Fibroblast of upper back skin (primary cell): Measurements from ENCODE around the gene ARF1.

Experiments used
- DNase-seq: peaks from one replicate; pipeline ENCODE4 v3.0.0-alpha.2; 2013

The ARF1 gene

DNA sequence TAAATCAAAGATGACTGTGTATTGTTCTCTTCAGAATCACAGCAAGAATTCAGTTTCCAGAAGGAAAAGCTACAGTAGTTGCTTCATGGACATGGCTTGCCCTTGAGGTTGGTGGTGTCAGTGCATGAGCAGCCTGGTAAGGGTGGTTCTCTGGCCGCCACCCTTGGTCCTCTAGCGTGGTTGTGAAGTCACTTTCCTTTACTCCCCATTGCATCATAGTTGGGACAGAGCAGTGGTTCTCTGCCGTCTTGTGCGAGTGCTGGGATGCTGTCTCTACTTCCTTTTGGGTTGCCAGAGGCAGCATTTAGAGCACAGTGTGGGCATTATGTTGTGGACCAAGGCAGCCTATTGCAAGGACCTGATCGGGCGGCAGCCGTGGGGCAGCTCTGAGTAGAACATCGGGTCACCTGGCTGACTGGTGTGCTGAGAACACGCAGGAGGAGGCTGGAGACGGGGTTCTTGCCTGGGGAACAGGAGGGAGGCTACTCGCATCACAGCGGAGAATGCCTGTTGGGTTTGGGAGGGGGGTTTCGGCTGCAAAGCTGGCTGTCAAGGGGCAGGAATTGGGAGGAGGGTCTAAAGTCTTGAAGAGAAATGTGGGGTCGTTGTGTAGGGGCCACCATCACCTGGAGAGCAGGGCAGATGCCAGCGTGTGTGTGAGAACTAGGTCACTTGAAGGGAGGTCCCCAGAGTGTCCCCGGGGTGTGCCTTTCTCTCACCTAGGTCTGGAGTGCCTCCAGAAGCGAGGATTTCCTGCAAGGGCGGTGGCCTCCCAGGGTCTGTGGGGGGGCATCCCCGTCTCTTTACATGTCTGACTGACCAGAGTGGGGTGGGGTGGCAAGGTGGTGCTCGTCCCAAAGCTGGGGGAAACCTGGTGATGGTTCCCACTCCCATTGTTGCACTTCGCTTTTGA lies 6.3 kb downstream of the ARF1 start:
- DNase-seq, result no peak

DNA sequence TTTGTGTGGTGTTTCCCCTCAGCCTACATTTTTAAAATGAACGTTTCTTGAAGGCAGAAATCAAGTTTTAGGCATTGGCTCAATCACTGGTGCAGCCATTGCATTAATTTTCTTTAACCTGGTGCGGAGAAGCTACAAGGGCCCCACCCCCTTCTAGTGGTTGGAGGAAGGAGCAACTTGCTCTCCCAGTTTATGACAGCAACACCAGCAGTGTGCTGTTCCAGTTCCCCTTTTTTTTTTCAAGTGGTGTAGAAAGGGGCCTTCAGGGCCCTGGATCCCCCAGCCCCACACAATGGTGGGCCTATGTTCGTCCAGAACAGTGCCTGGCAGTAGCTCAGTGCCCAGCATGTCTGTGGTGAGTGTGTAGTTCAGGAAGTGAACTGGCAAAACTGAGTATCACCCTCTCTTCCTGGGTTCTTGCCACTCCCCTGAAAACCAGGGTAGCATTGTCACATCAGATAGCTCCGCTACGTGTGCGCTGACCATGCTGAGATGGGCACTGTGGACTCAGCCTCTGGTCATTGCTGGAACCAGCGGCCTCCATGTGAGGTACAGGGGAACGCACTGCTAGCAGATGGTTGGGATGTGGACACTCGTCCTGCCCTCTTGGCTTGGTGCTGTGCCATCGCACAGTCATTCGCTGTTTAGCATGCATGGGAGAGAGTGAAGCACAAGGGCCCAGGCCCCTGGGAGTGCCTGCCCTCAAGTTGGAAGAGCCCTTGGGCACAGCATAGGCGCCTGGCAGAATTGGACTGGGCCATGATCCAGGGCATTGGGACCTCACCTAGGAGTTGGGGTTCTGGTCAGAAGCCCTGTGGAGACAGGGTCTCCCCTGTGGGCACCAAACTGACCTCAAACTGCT lies 7.2 kb downstream of the ARF1 start:
- no peak for DNase-seq

GRCh38 chr1:228090613-228091081 lies 8.1 kb downstream of the ARF1 start:
- no peak for DNase-seq

- no peak for DNase-seq
Measured at GRCh38 chr1:228091084-228091483, 8.6 kb downstream of the ARF1 start.

DNA sequence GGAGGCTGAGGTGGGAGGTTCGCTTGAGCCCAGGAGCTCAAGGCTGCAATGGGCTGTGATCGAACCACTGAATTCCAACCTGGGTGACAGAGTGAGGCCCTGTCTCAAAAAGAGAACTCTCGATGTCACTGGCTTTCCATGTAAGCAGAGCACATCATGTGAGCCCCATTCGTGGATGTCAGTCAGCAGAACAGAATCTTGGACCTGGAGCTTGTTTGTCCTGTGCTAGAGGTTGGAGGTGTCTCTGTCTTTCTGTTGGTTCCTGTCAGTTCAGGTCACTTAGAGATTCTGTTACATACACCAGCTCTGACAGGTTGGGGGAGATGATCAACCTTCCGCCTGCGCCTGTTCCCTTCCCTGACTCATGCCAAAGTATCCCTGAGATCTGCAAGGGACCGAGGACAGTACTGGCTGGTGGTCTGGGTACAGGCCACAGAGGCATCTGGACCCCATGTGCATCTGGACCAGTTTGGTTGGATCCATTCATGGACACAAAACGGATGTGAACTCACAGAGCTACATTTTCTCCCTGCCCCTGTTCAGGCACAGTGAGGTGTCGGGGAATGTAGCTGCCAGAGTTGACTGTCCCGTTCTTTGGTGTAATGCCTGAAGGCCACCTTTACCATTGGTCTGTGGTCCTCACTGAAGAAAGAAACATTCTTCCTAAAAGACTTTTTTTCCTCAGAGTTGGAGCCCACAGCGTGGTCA lies 10.0 kb downstream of the ARF1 start:
- DNase-seq, result no peak

- DNase-seq, result no peak
Measured at GRCh38 chr1:228093050-228093906, 10.8 kb downstream of the ARF1 start.

- no peak for DNase-seq
Measured at GRCh38 chr1:228094432-228095016, 12.0 kb downstream of the ARF1 start.

GRCh38 chr1:228095161-228095560 lies 12.7 kb downstream of the ARF1 start:
- DNase-seq, result no peak

DNA sequence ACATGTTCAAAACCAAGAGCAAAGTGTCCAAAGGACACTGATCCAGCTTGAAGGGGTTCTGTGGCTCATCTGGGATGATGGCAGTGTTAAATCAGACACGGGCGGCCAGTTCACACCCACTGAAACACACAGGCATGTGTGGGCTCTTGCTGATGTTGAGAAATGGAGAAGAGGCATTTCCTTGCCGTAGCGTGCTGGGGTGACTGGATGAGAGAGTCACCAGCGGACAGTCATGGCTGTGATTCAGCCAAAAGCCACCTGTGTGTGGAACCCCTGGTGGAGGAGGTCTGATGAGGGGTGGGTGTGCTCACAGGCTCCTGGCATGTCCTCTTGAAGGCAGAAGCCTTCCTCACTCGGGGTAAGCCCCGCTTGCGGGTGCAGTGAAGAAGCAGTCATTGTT lies 13.4 kb downstream of the ARF1 start:
- DNase-seq, result no peak

GRCh38 chr1:228096416-228097332 lies 14.2 kb downstream of the ARF1 start:
- DNase-seq, result no peak

- DNase-seq, result no peak
Measured at GRCh38 chr1:228097333-228098081, 15.0 kb downstream of the ARF1 start.

- no peak for DNase-seq
Measured at GRCh38 chr1:228098323-228098931, 15.9 kb downstream of the ARF1 start.

DNA sequence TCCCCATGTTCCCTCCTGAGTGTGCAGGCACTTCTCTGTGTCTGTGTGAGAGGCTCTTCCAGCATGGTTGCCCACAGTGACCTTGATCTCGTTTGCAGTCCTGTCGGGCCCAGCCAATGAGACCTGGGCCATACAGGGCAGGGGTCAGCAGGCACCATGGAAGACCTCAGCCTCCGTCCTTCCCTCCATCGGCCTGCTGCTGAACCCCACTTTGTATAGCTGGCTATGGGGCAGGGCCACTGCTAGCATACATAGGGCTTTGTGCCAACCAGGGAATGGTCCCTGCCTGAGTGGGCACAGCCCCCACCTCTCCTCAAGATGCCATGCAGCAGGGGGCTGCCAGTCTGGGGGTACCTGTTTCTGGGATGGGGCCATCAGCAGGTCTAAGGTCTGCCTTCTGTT lies 16.8 kb downstream of the ARF1 start:
- DNase-seq, result no peak

GRCh38 chr1:228100822-228101613 lies 18.5 kb downstream of the ARF1 start:
- DNase-seq, result no peak

- no peak for DNase-seq
Measured at GRCh38 chr1:228101614-228101993, 19.1 kb downstream of the ARF1 start.

GRCh38 chr1:228101994-228102790 lies 19.7 kb downstream of the ARF1 start:
- peak; percentile 16 for DNase-seq

DNA sequence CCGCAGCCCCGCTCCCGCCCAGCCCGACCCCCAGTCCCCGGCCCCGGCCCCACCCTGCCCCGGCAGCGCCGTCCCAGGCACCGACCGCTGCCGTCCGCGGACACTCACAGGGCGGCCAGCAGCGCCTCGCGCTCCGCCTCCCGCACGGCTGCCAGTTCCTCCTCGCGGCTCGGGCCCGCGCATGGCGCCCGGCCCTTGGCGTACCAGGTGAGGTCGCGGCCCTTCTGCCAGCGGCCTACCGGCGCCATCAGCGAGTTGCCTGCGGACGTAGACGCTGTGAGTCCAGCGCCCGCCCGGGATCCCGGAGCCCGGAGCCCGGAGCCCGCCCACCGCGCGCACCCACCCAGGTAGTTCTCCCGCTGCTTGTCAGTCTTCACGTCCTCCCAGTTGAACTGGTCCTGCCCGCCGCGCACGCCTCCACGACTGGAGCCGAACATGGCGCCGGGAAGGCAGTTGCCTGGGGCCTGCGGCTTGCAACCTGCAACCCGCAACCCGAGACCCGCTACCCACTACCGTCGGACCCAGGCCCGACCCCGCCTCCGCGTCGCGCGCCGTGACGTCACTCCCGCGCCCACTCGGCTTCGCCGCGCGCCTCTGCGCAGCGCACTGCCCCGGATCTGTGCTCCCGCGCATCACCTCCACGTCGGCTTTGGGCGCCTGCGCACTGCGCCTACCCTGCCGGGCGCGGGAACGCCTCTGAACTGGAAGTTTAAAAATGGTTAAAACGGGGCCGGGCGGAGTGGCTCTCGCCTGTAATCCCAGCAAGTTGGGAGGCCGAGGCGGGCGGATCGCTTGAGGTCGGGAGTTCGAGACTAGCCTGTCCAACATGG lies 20.5 kb downstream of the ARF1 start, which contains the start of gene C1orf35:
Gene C1orf35, minus strand, starts transcription at position 535 of the 830 bp plus-strand sequence. Its CDS starts 98 bp downstream, at position 437.
- DNase-seq, result peak; percentile 90
